HG03066 (cell line): ENCODE data around the gene PACSIN2.
"Not testable (repeated sequence)": the region's sequence is repeated elsewhere in the genome, so short reads cannot be mapped to it uniquely, and the experiment has no call there.

ENCODE experiments used
- ATAC-seq: cut with Tn5 transposase; IDR thresholded peaks from one replicate; pipeline ENCODE4 v1.9.1; 2021; ENCODE audit warnings: low read depth; ENCODE audit not compliant: unreplicated experiment

PACSIN2 gene

DNA sequence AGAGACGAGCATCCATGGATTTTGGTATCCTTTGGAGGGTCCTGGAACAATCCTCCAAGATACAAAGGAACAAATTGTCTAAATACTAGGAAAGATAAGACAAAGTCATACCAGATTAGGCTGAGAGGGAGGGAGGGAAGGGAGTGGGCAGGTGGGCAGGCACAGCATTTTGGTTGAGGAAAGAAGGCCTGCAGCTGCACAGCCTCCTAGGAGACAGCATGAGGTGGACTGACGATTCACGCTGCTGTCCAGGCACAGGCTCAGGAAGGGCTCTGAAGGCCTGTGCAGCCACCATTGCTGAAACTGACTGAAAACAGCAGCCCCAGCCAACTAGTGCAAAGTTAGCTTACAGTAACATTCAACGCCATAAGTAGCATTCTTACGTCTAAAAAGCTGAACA is 64.7 kb downstream of the PACSIN2 start:
- ATAC-seq, result no peak

DNA sequence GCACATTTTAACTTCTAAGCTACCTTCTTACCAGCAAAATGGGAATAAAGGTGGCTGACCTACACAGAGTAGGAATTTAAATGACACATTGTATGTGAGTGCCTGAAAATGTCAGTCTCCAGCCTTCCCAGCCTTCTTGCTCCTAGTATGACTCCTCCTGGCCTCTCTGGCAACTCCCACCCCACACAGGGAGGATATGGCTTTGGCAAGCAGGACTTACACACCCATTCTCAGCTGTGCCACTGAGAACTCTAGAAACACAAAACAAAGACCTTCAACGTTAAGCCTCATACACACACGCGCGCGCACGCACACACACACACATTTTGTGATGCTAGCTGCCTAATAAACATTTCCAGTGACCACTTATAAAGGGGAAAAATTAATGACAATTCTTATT is 65.8 kb downstream of the PACSIN2 start:
- no peak for ATAC-seq

DNA sequence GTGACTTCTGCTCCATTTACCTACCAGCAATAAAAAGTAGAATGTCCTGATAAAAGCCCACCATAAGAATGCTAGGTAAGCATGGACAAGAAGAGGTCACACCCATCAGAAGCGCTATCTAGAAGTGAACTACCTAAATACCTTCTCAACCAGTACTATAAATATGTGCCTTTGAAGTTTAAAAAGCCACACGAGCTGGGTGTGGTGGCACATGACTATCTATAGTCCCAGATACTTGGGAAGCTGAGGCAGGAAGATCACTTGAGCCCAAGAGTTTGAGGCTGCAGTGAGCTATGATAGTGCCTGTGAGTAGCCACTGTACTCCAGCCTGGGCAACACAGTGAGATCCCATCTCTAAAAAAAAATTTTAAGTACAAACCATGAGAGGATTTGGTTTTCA is 66.7 kb downstream of the PACSIN2 start:
- no peak for ATAC-seq

DNA sequence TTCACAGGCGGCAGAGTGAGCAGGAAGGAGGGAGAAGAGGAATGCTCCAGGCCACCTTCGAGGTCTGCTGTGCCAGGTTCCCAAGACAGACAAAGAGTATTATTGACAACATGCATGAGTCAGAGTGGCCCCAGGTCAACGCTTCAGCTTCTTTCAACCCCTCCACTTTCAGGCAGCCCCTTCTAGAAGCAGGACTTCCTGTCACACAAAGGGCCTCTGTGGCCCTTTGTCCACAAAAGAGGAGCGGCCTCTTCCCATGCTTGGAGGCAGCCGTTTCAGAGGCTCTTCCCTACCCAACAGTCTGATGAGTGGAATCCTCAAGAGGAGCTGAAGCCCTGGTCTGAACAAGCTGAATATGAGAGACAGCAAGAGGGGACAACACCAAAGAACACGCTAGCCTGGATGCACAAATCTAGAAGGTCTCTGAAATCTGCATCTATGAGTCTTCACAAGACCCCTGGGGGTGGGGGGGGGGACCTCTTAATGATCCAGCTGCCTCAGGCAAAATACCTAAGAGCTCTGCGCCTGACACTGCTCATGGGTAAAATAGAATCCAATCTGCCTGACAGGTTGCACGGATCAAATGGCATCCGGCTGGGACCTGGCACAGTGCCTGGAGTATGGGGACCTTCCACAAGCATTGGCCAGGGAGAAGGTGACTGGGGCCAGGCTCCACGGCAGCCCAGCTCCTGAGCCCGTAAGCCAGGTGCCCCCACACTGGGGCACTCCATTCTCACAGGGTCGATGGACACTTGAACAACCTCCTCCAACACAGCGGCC is 67.5 kb downstream of the PACSIN2 start:
- ATAC-seq, result no peak

DNA sequence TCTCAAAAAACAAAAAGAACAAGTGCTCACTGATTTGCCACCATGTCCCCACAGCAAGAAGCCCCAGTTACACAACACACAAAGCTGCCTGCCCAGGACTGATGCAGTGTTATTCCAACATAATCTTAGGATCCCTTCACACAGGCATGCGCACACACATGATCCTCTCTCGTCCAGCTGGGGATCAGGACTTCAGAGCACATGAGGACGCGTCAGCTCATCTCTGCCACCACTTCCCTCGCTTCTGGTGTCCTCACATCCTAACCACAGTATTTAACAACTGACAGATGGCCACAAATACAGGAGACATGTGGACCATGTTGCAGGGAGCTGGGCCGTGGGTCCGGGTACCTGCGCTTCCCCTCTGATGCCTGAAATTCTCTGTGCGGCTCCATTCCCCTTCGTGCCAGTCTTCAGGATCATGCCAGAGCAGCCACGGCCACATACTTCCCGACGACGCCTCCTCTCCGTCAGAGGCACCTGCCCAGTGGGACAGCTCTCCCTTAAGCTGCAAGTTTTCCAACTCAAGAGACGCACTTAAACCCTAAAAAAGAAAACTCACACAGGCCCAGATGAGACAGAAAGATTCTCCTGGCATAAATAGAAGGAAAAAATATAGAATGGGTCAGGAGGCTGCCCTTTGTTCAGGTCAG is 68.3 kb downstream of the PACSIN2 start:
- no peak for ATAC-seq

DNA sequence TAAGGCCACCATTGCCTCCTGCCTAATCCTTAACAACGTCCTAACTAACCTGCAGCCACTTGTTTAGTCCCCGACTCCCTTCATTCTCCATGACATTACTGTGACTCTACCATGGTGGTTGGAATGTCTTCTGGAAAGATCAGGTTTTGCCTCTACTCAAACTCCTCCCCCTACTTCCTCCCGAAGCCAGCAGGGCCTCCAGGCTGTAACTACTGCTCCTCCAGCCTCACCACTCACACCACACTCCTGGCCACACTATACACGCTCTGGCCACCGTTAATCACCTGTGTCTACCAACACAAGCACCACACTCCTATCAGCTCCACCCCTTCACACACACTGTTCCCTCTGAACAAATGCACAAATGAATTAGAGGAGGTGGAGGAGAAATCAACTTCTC is 69.2 kb downstream of the PACSIN2 start:
- no peak for ATAC-seq

DNA sequence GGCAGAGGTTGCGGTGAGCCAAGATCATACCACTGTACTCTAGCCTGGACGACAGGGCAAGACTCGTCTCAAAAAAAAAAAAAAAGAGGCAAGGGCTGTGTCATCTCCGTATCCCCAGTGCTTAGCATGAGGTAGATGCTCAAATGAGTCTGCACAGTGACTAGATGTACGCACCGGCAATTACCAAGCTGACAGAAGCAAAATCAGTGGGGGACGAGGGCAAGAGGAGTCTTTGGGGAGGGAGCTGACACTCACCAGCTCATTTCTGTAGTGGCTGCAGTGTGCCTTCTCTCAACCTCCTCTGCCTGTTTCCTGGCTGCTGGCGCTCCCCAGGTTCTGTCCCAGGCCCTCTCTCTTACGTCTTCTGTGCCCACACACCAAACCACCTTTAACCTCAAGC is 69.9 kb downstream of the PACSIN2 start:
- ATAC-seq, result no peak

DNA sequence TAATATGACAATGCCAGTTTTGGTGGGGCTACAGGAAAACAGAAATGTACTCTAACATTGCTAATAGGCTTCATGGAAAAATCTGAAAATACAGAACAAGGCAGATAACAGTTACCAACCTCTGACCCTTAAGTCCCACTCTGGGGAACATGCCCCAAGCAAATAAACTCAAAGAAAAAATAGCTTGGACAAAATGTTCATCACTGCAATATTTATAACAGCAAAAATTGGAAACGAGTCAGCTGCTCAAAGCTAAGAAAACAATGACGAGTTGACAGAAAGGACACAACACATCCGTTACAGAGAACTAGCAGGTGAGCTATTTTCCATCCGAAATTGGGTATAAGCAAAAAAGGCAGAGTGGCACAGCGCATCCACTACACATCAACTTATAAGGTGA is 70.5 kb downstream of the PACSIN2 start:
- ATAC-seq, result no peak

DNA sequence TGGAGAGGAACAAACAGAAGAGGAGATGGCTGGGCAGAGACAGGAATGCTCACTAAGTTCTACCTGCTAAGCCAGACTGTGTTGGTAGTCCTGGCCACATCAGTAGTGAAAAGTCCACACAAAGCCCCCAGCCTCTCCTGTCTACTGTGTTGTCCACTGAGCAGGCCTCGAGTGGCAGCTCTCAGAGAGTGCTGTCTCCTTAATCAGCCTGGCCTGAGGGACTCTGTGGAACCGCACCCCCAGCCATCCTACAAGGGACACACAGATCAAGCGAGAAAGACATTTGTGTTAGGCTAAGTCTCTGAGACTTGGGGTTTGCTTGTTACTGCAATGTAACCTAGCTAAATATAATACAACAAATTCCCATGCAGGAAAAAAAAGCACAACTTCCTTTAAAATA is 71.0 kb downstream of the PACSIN2 start:
- ATAC-seq, result no peak

DNA sequence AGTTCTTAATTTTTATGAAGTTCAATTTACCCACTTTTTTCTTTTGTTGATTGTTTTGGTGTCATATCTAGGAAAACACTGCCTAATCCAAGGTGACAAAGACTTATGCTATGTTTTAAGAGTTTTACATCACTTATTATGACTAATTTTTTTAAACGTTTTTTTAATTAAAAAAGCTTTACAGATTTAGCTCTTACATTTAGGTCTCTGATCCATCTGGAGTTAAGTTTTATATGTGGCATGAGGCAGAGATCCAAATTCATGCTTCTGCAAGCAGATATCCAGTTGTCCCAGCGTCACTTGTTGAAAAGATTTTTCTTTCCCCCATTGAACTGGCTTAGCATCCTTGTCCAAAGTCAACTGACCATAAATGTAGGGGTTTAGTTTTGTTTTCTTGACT is 72.6 kb downstream of the PACSIN2 start:
- ATAC-seq, result no peak

DNA sequence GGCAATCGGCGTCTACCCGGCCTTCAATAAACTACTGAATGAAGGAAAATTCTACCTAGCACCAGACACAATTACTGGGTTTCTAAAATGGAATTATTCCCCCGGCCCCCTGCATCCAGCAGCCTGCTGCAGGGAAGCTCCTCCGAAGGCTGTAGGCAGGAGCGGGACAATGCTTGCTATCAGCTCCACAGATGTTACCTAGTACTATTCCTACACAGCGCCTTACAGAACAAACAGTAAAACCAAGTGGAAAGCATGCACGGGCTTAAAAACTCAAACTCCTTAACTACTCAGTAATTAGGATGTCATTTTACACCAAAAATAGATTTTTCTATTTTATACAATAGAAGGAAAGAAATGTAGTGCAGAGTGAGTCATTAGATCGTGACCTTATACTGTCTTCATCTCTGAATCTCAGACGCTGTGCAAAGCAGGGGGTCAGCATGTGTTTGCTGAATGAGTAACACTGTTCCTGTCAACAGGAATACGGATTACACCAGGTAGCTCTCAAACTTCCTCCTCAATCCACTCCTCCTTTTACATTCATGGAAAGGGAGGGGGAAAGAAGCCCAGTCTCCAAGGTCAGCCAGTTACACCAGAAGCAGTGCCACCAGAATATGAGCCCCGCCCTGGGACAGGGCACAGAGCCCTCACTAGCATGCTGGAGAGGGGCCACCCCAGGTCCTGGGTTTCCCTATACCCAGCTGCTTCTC is 74.9 kb downstream of the PACSIN2 start:
- ATAC-seq, result no peak

DNA sequence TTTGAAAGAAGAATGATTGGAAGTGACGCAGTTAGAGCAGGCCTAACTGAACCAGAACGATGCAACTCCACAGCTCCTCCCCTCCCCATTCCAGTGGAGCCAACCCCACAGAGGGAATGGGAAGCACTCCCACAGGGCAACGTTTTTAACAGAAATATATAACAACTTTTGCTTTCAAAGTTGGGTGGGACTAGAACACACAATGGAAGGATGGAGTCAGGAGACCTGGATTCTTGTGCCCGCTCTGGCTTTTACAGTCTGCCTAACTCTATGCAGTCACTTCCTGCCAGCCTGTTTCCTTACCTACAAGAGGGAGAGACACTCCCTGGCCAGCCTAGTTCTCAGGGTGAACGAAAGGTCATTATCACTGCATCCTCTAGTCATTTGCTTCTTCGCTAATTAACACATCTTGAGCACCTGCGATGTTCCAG is 75.5 kb downstream of the PACSIN2 start:
- ATAC-seq, result no peak

DNA sequence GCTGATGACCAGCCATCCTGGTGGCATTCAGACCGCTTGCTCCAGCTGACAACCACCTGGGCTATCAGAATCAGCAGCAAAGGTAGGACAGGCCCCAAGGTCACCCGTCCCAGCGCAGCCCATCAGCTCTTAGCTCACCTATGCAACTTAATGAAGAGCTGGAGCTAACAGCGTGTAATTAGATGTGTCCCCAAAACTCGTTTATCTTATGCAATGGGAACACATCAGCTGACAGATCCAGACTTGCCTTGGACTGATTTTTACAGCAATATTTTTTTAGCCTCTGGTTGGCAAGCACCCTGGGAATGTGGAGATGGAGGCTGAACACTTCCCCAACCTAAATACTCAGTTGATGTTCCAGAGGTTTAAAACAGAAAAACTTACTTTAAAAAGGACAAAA is 76.0 kb downstream of the PACSIN2 start:
- no peak for ATAC-seq

DNA sequence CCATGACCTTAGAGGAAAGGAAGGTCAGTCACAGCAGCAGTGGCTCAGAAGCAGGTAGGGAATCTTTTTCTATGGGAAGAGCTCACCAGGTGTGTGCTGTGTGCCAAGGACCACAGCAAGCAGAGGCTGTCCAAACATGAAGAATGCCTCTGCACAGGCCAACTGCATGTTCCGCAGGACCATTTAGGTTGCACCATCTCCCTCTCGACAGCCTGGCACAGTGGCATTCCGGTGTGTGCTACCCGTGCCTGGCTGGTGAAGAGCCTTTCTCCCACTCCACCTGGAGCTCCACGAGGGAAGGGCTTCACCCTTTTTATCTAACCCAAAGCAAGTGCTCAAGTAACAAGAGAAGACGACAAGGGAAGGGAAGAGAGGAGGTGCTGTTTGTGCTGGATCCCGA is 76.5 kb downstream of the PACSIN2 start:
- ATAC-seq, result no peak

DNA sequence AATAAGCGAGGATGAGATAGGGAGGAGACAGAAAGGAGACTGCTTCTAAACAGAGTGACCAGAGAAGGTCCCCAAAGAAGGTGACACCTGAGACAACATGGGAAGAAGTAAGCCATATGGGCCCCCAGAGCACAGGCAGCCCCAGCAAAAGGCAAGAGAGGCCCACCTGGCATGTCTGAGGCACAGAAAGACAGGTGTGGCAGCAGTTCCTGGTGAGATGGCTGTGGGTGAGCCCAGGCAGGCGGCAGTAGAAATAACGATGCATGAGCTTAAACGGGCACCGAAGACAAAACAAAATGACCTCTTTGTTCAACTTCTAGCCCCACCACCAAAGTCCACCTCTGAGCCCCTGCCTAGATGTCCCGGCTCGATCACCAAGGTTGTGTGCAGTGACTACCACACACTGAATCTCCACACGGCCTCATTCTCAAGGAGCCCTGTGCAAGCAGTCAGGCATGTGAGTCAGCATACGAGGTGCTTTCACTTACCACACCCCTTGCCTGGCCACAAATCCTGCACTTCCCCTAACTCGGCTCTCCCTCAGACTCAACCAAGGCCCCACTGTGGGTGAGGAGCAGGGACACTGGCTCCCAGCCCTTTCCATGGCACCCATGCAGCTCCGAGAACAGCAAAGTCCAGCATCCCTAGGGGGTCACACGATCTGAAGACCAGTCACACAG is 77.6 kb downstream of the PACSIN2 start:
- ATAC-seq, result no peak

DNA sequence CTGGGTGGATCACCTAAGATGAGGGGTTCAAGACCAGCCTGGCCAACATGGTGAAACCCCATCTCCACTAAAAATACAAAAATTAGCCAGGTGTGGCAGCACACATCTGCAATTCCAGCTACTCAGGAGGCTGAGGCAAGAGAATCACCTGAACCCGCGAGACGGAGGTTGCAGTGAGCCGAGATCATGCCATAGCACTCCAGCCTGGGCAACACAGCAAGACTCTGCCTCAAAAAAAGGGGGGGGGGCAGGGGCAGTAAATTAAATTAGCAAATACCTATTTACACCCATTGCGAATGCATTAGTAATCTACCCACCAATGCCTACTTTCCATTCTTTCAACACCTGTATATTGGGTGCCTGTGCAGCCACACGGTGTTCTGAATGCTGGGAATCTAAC is 78.3 kb downstream of the PACSIN2 start:
- ATAC-seq, result not testable (repeated sequence)

DNA sequence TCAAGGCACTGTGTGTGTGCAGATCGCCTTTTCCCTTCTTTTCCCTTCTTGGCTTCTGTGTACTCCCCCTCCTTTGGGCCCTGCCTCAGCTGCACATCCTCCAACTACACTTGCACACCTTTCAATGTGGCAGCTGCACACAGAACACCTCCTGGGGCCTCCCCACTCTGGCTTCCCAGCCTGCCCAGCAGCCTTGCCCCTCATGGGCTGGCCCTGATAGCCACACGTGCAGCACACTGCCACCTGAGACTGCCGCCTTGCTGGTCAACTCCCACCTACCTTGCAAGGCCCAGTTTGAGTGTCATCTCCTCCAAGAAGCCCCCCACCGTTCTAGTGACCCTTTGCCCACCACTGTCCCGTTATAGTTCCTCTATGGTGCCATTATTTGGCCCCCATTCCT is 80.6 kb downstream of the PACSIN2 start:
- ATAC-seq, result no peak

DNA sequence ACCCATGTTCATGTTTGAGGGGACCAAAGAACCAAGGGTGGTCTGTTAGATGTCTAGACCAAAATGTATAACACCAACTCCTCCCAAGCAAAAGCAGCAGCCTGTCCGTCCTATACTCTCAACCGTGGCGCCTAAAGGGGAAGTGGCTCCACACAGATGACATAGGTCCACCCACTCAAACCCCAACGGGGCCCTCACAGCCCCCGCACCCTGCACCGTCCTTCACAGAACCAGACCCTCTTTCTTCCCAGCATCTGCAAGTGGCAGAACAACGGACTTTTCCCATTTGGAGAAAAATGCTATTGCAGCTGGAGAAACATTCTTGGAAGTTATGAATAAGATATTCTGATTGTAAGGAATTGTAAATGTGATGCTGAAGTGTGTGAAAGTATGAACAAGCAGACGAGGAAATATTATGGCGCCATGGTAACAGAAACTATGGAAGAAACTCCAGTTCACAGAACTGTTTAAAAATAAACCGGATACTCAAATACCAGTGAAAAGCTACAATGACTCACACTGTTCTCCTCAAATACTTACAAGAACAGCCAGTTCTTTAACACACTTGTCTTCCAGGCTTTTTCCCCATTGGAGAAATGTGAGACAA is 81.4 kb downstream of the PACSIN2 start:
- peak; percentile 47 for ATAC-seq

DNA sequence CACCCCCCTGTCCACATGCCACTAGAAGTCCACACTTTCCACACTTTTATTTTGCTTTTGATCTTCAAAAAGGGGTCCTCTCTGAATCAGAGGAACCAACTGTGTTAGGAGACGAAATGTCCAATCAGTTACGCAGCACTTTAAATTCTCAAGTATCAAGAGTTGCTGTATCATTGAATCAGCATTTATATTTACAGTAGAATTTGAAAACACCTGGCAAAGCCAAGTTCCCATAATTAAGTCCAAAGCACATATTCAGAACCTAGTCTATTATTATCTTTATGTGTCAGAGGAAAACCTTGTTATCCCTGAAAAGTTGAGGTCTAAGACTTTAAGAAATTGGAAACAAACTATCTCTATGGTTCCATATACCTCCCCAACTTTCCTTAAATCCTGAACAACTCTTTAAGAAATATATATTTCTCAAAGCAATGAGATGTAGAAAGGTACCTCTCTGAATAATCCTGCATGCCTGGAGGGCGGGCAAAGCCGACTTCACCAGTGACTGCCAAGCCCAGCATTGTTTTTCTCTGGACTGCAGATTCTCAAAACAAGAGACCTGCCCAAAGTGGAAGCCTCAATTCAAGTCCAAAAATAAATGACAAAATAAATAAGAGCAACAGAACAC is 82.0 kb downstream of the PACSIN2 start:
- no peak for ATAC-seq

DNA sequence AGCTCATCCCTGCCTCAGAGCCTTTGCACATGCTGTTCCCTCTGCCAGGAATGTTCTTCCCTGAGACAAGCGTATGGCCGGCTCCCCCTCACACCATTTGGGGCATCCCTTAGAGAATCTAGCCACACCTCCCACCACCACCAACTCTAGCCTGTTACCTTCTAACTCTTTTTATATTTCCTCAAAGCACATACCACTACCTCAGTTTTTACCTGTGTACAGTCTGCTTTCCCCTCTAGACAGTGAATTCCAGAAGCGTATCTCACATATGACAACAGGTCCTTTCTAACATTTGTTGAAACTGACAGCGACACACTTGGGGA is 82.8 kb downstream of the PACSIN2 start:
- ATAC-seq, result no peak
